ENCODE results near the gene GRIK3.

GRCh38 chr1:37001703-37002102, 32.6 kb downstream of the GRIK3 start:
- TF ChIP-seq, protein P1, sequence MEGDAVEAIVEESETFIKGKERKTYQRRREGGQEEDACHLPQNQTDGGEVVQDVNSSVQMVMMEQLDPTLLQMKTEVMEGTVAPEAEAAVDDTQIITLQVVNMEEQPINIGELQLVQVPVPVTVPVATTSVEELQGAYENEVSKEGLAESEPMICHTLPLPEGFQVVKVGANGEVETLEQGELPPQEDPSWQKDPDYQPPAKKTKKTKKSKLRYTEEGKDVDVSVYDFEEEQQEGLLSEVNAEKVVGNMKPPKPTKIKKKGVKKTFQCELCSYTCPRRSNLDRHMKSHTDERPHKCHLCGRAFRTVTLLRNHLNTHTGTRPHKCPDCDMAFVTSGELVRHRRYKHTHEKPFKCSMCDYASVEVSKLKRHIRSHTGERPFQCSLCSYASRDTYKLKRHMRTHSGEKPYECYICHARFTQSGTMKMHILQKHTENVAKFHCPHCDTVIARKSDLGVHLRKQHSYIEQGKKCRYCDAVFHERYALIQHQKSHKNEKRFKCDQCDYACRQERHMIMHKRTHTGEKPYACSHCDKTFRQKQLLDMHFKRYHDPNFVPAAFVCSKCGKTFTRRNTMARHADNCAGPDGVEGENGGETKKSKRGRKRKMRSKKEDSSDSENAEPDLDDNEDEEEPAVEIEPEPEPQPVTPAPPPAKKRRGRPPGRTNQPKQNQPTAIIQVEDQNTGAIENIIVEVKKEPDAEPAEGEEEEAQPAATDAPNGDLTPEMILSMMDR (IDR thresholded peaks at IDR 0.05; ENCODE audit: insufficient read depth, low read length), result no peak
- TF ChIP-seq GABPA (IDR thresholded peaks at IDR 0.05; ENCODE audit: low read depth), result no peak
- no peak for TF ChIP-seq REST (IDR thresholded peaks at IDR 0.05; ENCODE audit: insufficient replicate concordance, low read depth)
- TF ChIP-seq POLR2AphosphoS5 (IDR thresholded peaks at IDR 0.05; ENCODE audit: low read depth), result no peak
- no peak for TF ChIP-seq SPI1 (IDR thresholded peaks at IDR 0.05; ENCODE audit: borderline replicate concordance, low read depth)
